K562 (cell line): ENCODE data around the gene NLRP5. TPM values are rescaled to one million over a fixed set of nuclear protein-coding genes. Genes with fewer than 3 reads are reported as not detected.

Source experiments
- ATAC-seq: fragments of 200-7000 bp; cut with Tn5 transposase; 3 replicates; pipeline ENCODE4 v1.9.1; 2020; ENCODE audit warnings: moderate library complexity
- BruUV-seq: library from RNA; stranded (reverse); fragments of 400-500 nt; replicated peaks from 2 replicates; lab custom pipeline; 2021; lab: Mats Ljungman, UMichigan
- CTCF ChIA-PET: fragments of 300-600 bp; formaldehyde crosslinking; extraction: SDS; loops from one replicate; lab custom pipeline; 2021; ENCODE audit warnings: low intra/inter-chr PET ratio; lab: Yijun Ruan, JAX
- POLR2A ChIA-PET: fragments of 300-600, 350-650 bp; sonication (Branson Sonifier 250); formaldehyde crosslinking; extraction: SDS; loops from one replicate; lab custom pipeline; 2021; ENCODE audit warnings: antibody characterized with exemption, inconsistent platforms; lab: Yijun Ruan, JAX
- DNase-seq, 4 experiments: peaks; one replicate each; pipeline versions ENCODE4 v3.0.0 to v3.0.0-alpha.2; 2011 to 2018; ENCODE audit warnings: low spot score in 3 of 4, mixed read lengths in 3 of 4; ENCODE audit errors: extremely low read depth in 1 of 4
- FAIRE-seq: peaks from 2 replicates; lab custom pipeline; 2011; peaks lifted over from hg19 to GRCh38; lab: Jason Lieb, UNC
- H2AFZ ChIP-seq: 2 replicates; pipeline ENCODE4 v1.6.0; 2011; ENCODE audit warnings: low read depth, low read length, control low read depth, inconsistent platforms
- H3K27ac ChIP-seq: fragments of 200-600 bp; 3 replicates; pipeline ENCODE4 v1.8.0; 2011; ENCODE audit warnings: low read depth, mild to moderate bottlenecking, control low read depth, inconsistent platforms, low read length, moderate library complexity, mixed read lengths; ENCODE audit errors: extremely low read depth
- H3K27me3 ChIP-seq, 2 experiments: fragments of 300-600 bp in 1 of 2; 2 replicates in 1 of 2; 3 replicates in 1 of 2; pipeline versions ENCODE4 v1.6.0 to v1.8.0; 2011; ENCODE audit warnings: inconsistent platforms in 2 of 2, low read length in 2 of 2, mild to moderate bottlenecking in 1 of 2, mixed read lengths in 1 of 2, moderate library complexity in 1 of 2; ENCODE audit not compliant: control insufficient read depth in 2 of 2, insufficient read depth in 2 of 2
- H3K36me3 ChIP-seq: fragments of 300-600 bp; 3 replicates; pipeline ENCODE4 v1.8.0; 2011; ENCODE audit warnings: mild to moderate bottlenecking, low read length, inconsistent platforms; ENCODE audit not compliant: control insufficient read depth, insufficient read depth
- H3K4me1 ChIP-seq, 2 experiments: fragments of 200-600 bp in 1 of 2; replicated peaks in 1 of 2; 2 replicates in 1 of 2; 3 replicates in 1 of 2; pipeline versions ENCODE4 v1.5.1 to v1.8.0; 2011; ENCODE audit warnings: inconsistent platforms in 2 of 2, low read length in 2 of 2, mild to moderate bottlenecking in 1 of 2, mixed read lengths in 1 of 2, moderate library complexity in 1 of 2; ENCODE audit not compliant: control insufficient read depth in 2 of 2, insufficient read depth in 2 of 2
- H3K4me2 ChIP-seq: 2 replicates; pipeline ENCODE4 v1.6.1; 2011; ENCODE audit warnings: low read length, control low read depth, inconsistent platforms, mixed read lengths; ENCODE audit not compliant: insufficient read depth
- H3K4me3 ChIP-seq: fragments of 200-600 bp; sonication (generic), shearing (Covaris generic); 2 replicates; pipeline ENCODE4 v1.5.1; 2016; ENCODE audit warnings: control low read depth, inconsistent platforms
- H3K79me2 ChIP-seq: fragments of 200-600 bp; 3 replicates; pipeline ENCODE4 v1.8.0; 2011; ENCODE audit warnings: low read length, inconsistent platforms; ENCODE audit not compliant: control insufficient read depth, insufficient read depth
- H3K9ac ChIP-seq, 2 experiments: 2 replicates each; pipeline versions ENCODE4 v1.6.0 to v1.6.1; 2011; ENCODE audit warnings: low read depth in 2 of 2, low read length in 2 of 2, control low read depth in 1 of 2, inconsistent platforms in 1 of 2, mild to moderate bottlenecking in 1 of 2, mixed read lengths in 1 of 2; ENCODE audit not compliant: insufficient read depth in 1 of 2
- H3K9me1 ChIP-seq: one replicate; pipeline ENCODE4 v1.6.0; 2011; ENCODE audit warnings: inconsistent platforms, mild to moderate bottlenecking, low read length, moderate library complexity; ENCODE audit not compliant: control insufficient read depth, insufficient read depth
- H3K9me3 ChIP-seq: replicated peaks from 2 replicates; pipeline ENCODE4 v1.5.1; 2011; ENCODE audit warnings: low read depth, low read length, inconsistent platforms; ENCODE audit not compliant: control insufficient read depth, insufficient read depth
- H4K20me1 ChIP-seq: replicated peaks from 2 replicates; pipeline ENCODE4 v1.6.1; 2011; ENCODE audit warnings: low read length, inconsistent platforms, mixed read lengths; ENCODE audit not compliant: control insufficient read depth, insufficient read depth
- NFE2 ChIP-seq: IDR thresholded peaks from 2 replicates; pipeline ENCODE4 v1.6.1; 2014; ENCODE audit warnings: antibody characterized with exemption, low read depth
- POLR2G ChIP-seq: fragments of 200-400 bp; formaldehyde crosslinking; IDR thresholded peaks from 2 replicates; pipeline ENCODE4 v1.6.1; 2017; ENCODE audit warnings: low read depth, mild to moderate bottlenecking, antibody characterized with exemption, low read length, moderate library complexity
- RBFOX2 ChIP-seq: fragments of 200-400 bp; formaldehyde crosslinking; IDR thresholded peaks from 2 replicates; pipeline ENCODE4 v1.6.1; 2017; ENCODE audit warnings: low read depth, mild to moderate bottlenecking, low read length, moderate library complexity
- RBM22 ChIP-seq: fragments of 200-400 bp; formaldehyde crosslinking; IDR thresholded peaks from 2 replicates; pipeline ENCODE4 v1.6.1; 2018; ENCODE audit warnings: low read length, low read depth; ENCODE audit not compliant: poor library complexity, severe bottlenecking
- ZBED1 ChIP-seq: IDR thresholded peaks from 2 replicates; pipeline ENCODE4 v1.6.1; 2014
- WGBS: fragments of 100-300 bp; shearing (Covaris generic); methylation state at CpG from one replicate; pipeline ENCODE4 v1.1.6; 2016; ENCODE audit warnings: low coverage, mixed read lengths; ENCODE audit not compliant: insufficient coverage; ENCODE audit errors: missing lambda C conversion rate; 5-methylcytosine and 5-hydroxymethylcytosine counted together
- in situ Hi-C: fragments of 300-500 bp; cut with MboI; formaldehyde crosslinking; loops from 4 replicates; pipeline ENCODE4 v1.15.0; 2018; ENCODE audit warnings: inconsistent platforms, mixed read lengths
- intact Hi-C: fragments of 100-400 bp; cut with micrococcal nuclease; formaldehyde crosslinking; loops from 2 replicates; pipeline ENCODE4 v1.14.2; 2022
- polyA plus RNA-seq, 8 experiments: library from polyadenylated mRNA; depleted of rRNA in 4 of 8; stranded (reverse) in 5 of 8; unstranded in 3 of 8; fragments of >200 nt; fragmentation: Nextera tagmentation in 2 of 8; fragmentation: Illumina TruSeq in 1 of 8; extraction: Ambion mirVana in 2 of 8; extraction: Trizol in 1 of 8; gene quantifications; 2 replicates each; pipeline versions ENCODE4 v1.2.1 to v1.2.3, GENCODE V29; 2011 to 2014; ENCODE audit warnings: inconsistent platforms in 1 of 8, missing spikeins in 1 of 8
- total RNA-seq, 7 experiments: library from RNA; depleted of rRNA in 6 of 7; stranded (reverse); fragments of >200 nt in 6 of 7; fragmentation: Illumina TruSeq in 2 of 7; extraction: Trizol in 2 of 7; gene quantifications; 2 replicates each; pipeline versions ENCODE4 v1.2.1 to v1.2.3, GENCODE V29; 2011 to 2021; ENCODE audit warnings: low replicate concordance in 1 of 7

Gene NLRP5
- total and polyA plus RNA-seq, 9 of the 15 experiments (the other 6 are each of a cell fraction or from before 2014, with no cell fraction given), result 0.04 to 0.07 TPM; not detected in 7

GRCh38 chr19:56099638-56100539, 113.3 kb downstream of the NLRP5 start:
- Histone ChIP-seq H3K4me3 (no peak overlapping the region), H3K79me2 (peaks cover 73% of the 10 kb centered on the region), H3K4me1 (peaks cover 0 to 22% of the 10 kb centered on the region in 2 experiments; a peak in 1 of 5 replicates), H3K9me1 (no peaks in the 10 kb centered on the region), H3K36me3 (peaks cover 79% of the 10 kb centered on the region), H2AFZ (no peak overlapping the region), H3K27me3 (no peaks in the 10 kb centered on the region), H3K27ac (no peak overlapping the region), H3K4me2 (no peak overlapping the region), H4K20me1 (no peaks in the 10 kb centered on the region), H3K9ac (no peak overlapping the region), H3K9me3 (peaks cover 2% of the 10 kb centered on the region; the same call in 1 of the 2 replicates)
- ChIA-PET CTCF (no interaction called here), POLR2A (no interaction called here)
- WGBS, result over 99% methylated on average over 20 of the region's 31 CpGs
- BruUV-seq, result no TSS peak
- no peak for ATAC-seq
- in situ Hi-C loops (no loop called here), intact Hi-C loops (no loop called here)
- DNase-seq, result no peak
- no peak for FAIRE-seq
- TF ChIP-seq POLR2G (peak; percentile 42; the same call in 1 of the 2 replicates), ZBED1 (no peak), RBM22 (peak; percentile 63)
- TF ChIP-seq, all 486 proteins: peak for 2

DNA sequence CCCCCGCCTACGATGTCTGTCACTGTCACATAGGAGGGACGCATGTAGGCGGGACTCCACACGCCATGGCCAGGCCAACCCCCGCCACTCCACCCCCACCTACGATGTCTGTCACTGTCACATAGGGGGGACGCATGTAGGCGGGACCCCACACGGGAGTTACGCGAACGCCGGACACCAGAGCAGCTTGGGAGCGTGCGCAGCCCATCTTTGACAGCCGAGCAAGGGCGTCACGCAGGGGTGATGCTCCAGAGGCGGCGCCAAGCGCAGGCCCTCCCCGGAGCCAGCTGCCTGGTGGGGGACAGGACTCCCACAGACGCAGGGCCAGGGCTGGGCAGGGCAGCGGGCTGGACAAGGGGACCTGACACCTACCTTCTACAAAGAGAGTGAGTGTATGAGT, 114.5 kb downstream of the NLRP5 start:
- DNase-seq (no peak), ATAC-seq (no peak), FAIRE-seq (no peak)
- intact Hi-C loops, result no loop called here
- Histone ChIP-seq H3K9ac (no peak overlapping the region), H4K20me1 (no peaks in the 10 kb centered on the region), H3K27ac (no peak overlapping the region), H3K4me1 (peaks cover 0 to 29% of the 10 kb centered on the region in 2 experiments; a peak in 1 of 5 replicates), H3K36me3 (peaks cover 68% of the 10 kb centered on the region), H3K9me1 (no peaks in the 10 kb centered on the region), H3K27me3 (no peaks in the 10 kb centered on the region), H3K4me2 (no peak overlapping the region), H3K4me3 (no peak overlapping the region), H2AFZ (no peak overlapping the region), H3K79me2 (peaks cover 73% of the 10 kb centered on the region), H3K9me3 (no peaks in the 10 kb centered on the region; the same call in 1 of the 2 replicates)
- in situ Hi-C loops, result no loop called here
- POLR2A ChIA-PET, result no interaction called here
- TF ChIP-seq RBFOX2 (0 out of 2 replicates have a peak, but pooled peaks have one; percentile 23), NFE2 (no peak)
- BruUV-seq, result TSS peak; percentile 31
- CTCF ChIA-PET, result no interaction called here
- 85% methylated on average over 17 of the region's 25 CpGs for WGBS
